Activated CD8-positive, alpha-beta T cell treated with anti-CD3 and anti-CD28 coated beads for 36 hours (primary cell): Measurements from ENCODE around the gene ATXN1. TPM values are rescaled to one million over a fixed set of nuclear protein-coding genes. Genes with fewer than 3 reads are reported as not detected.

Experiments
- ATAC-seq: fragments of 200-7000 bp; cut with Tn5 transposase; one replicate; pipeline ENCODE4 v1.10.0; 2021; ENCODE audit warnings: mild to moderate bottlenecking, moderate library complexity
- CTCF ChIA-PET: fragments of 350-600 bp; sonication (Branson Sonifier 250); formaldehyde crosslinking; loops from one replicate; lab custom pipeline; 2021; ENCODE audit warnings: antibody characterized with exemption; lab: Charles Lee
- POLR2A ChIA-PET: fragments of 350-600 bp; sonication (Branson Sonifier 250); formaldehyde crosslinking; loops from one replicate; lab custom pipeline; 2021; ENCODE audit warnings: antibody characterized with exemption; lab: Charles Lee
- DNase-seq: peaks from one replicate; pipeline ENCODE4 v3.0.0-alpha.2; 2020
- H3K27ac Mint-ChIP-seq: one replicate; pipeline ENCODE4 v1.8.0; 2021; ENCODE audit warnings: mild to moderate bottlenecking, mixed read lengths
- H3K27me3 Mint-ChIP-seq: one replicate; pipeline ENCODE4 v1.8.0; 2021; ENCODE audit warnings: mixed read lengths
- H3K36me3 Mint-ChIP-seq: one replicate; pipeline ENCODE4 v1.8.0; 2021; ENCODE audit warnings: low read depth, mixed read lengths
- H3K4me1 Mint-ChIP-seq: one replicate; pipeline ENCODE4 v1.8.0; 2021; ENCODE audit warnings: low read depth, mixed read lengths
- H3K4me3 Mint-ChIP-seq: one replicate; pipeline ENCODE4 v1.8.0; 2021; ENCODE audit warnings: mild to moderate bottlenecking, moderate library complexity, mixed read lengths
- H3K9me3 Mint-ChIP-seq: one replicate; pipeline ENCODE4 v1.8.0; 2021; ENCODE audit warnings: mixed read lengths
- CTCF ChIP-seq: fragments of 200-600 bp; IDR thresholded peaks from one replicate; pipeline ENCODE4 v1.8.0; 2022; ENCODE audit warnings: antibody characterized with exemption, mild to moderate bottlenecking
- intact Hi-C: fragments of 100-400 bp; cut with micrococcal nuclease; formaldehyde crosslinking; loops from one replicate; pipeline ENCODE4 v1.10.0; 2022
- total RNA-seq, 2 experiments: library from RNA; stranded (reverse); gene quantifications; one replicate each; pipeline ENCODE4 v1.2.3, GENCODE V29; 2021

The ATXN1 gene
- total RNA-seq, 2 experiments from 2014 or later: 35.4 to 40.8 TPM

DNA sequence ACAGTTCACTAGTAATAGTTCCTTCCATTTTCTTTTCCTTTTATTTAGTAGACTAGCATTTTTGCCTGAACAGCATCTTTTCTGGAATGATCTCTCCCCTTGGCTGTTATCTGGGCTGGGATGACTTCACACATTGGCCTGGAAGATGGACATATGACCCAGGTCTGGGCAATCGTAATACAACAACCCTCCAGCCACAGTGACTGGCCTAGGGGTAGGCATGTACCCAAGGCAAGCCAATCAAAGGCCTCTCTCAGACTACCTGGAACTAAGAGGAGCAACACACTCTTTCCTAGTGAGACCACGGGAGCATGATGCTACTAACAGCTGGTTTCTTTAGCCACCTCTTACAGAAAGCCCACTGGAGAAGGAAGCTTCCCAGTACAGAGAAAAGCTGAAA is 270.6 kb downstream of the ATXN1 start:
- POLR2A ChIA-PET: no interaction called here
- H3K27me3 Mint-ChIP-seq: no peaks in the 10 kb centered on the region
- ATAC-seq: no peak
- H3K9me3 Mint-ChIP-seq: no peaks in the 10 kb centered on the region
- intact Hi-C loops: no loop called here
- H3K4me3 Mint-ChIP-seq: no peak overlapping the region
- no peak for DNase-seq
- TF ChIP-seq CTCF: no peak
- CTCF ChIA-PET: no interaction called here
- peaks cover 80% of the 10 kb centered on the region for H3K4me1 Mint-ChIP-seq
- H3K36me3 Mint-ChIP-seq: peaks cover 16% of the 10 kb centered on the region
- peak overlapping the region; percentile 19 for H3K27ac Mint-ChIP-seq

- Mint-ChIP-seq H3K4me3 (no peak overlapping the region), H3K4me1 (peaks cover 84% of the 10 kb centered on the region), H3K9me3 (no peaks in the 10 kb centered on the region), H3K27ac (peak overlapping the region; percentile 87), H3K27me3 (no peaks in the 10 kb centered on the region), H3K36me3 (peaks cover 27% of the 10 kb centered on the region)
- intact Hi-C loops: loop anchor here (5.0 to 10.0 kb wide), 3 partner anchors 157 to 466 kb away; no protein-coding TSS in a partner anchor
- DNase-seq: no peak
- TF ChIP-seq CTCF: no peak
- ChIA-PET POLR2A (interaction anchor here (0.7 kb wide), 1 partner anchor 273 kb away, joined by 3 read pairs; no protein-coding TSS in a partner anchor), CTCF (interaction anchor here (0.9 to 2.9 kb wide), 5 partner anchors 17 to 158 kb away, joined by 4 to 19 read pairs (median 4); no protein-coding TSS in a partner anchor)
- no peak for ATAC-seq
Measured at GRCh38 chr6:16488813-16489212, 272.4 kb downstream of the ATXN1 start.

DNA sequence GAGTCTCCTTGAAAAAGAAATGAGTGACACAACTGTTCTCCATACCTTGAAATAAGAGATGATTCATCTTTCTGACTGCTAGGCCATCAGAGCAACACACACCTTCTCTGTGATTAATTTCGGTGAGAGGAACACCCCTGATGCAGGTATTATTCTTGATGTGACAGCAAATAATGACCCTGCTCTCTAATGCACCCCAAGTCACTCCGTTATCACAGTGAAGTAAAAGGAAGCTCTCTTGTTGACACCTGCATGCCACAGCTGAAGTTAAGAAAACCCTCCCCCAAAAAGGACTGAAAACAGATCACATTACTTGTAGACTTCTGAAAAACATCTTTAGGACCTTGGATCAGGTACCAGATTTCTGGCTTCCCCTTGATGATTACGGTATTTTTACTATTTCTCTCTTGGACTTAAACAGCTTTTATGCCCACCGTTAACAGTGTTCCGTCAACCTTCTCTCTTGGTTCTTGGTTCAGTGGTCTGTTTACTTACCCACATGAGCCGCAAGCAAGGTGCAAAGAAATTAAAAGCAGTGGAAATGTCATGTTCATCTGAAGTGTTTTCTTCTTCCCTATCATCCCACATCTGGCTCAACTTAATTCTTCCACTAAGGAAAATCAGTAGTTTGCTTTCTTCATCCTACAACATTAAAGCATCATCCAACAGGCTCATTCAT is 273.1 kb downstream of the ATXN1 start:
- Mint-ChIP-seq H3K4me3 (peak overlapping the region; percentile 54), H3K27ac (peak overlapping the region; percentile 87), H3K9me3 (no peaks in the 10 kb centered on the region), H3K36me3 (peaks cover 34% of the 10 kb centered on the region), H3K27me3 (no peaks in the 10 kb centered on the region), H3K4me1 (peaks cover 85% of the 10 kb centered on the region)
- intact Hi-C loops: loop anchor here (5.0 to 10.0 kb wide), 3 partner anchors 156 to 467 kb away; no protein-coding TSS in a partner anchor
- peak; percentile 48 for ATAC-seq
- CTCF ChIA-PET: interaction anchor here (0.9 to 2.9 kb wide), 6 partner anchors 17 to 275 kb away, joined by 4 to 19 read pairs (median 4); no protein-coding TSS in a partner anchor
- no peak for TF ChIP-seq CTCF
- POLR2A ChIA-PET: interaction anchor here (0.7 kb wide), 1 partner anchor 274 kb away, joined by 3 read pairs; no protein-coding TSS in a partner anchor
- no peak for DNase-seq

DNA sequence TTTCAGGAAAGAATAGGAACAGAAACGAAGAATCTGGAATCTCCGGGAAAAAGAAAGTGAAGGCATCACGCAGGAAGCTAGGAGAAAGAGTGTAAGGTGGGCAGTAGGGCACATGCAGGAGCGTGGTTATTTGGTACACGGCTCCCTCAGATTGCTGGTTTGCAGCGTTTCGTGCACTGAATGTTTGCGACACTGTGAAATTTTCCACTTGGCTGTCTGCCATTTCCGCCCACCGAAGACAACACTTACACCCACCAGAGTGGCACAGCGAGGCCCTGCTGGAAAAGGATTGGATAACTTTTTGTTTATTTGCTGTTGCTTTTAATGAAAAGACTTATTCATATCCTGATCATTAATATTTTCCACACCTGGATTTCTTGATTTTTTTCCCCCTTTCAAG is 274.6 kb downstream of the ATXN1 start:
- Mint-ChIP-seq H3K36me3 (peaks cover 45% of the 10 kb centered on the region), H3K9me3 (no peaks in the 10 kb centered on the region), H3K4me3 (peak overlapping the region; percentile 63), H3K4me1 (peaks cover 93% of the 10 kb centered on the region), H3K27me3 (no peaks in the 10 kb centered on the region), H3K27ac (peak overlapping the region; percentile 87)
- TF ChIP-seq CTCF: no peak
- intact Hi-C loops: loop anchor here (5.0 to 10.0 kb wide), 3 partner anchors 154 to 468 kb away; no protein-coding TSS in a partner anchor
- POLR2A ChIA-PET: no interaction called here
- ATAC-seq (no peak), DNase-seq (peak; percentile 76)
- CTCF ChIA-PET: interaction anchor here (0.7 to 1.7 kb wide), 5 partner anchors 15 to 277 kb away, joined by 4 read pairs; no protein-coding TSS in a partner anchor
